Stimulated activated CD8-positive, alpha-beta memory T cell treated with anti-CD3 and anti-CD28 coated beads, Interleukin-4, amount 100 ng/mL, for 1 hour (primary cell): ENCODE data around the gene MLC1.
"Not testable (repeated sequence)": the region's sequence is repeated elsewhere in the genome, so short reads cannot be mapped to it uniquely, and the experiment has no call there.

Source experiments
- DNase-seq, 2 donors: peaks; one replicate each; pipeline ENCODE4 v3.0.0-alpha.2; 2020; ENCODE audit warnings: low read depth in 2 of 2, low spot score in 1 of 2

MLC1 gene

DNA sequence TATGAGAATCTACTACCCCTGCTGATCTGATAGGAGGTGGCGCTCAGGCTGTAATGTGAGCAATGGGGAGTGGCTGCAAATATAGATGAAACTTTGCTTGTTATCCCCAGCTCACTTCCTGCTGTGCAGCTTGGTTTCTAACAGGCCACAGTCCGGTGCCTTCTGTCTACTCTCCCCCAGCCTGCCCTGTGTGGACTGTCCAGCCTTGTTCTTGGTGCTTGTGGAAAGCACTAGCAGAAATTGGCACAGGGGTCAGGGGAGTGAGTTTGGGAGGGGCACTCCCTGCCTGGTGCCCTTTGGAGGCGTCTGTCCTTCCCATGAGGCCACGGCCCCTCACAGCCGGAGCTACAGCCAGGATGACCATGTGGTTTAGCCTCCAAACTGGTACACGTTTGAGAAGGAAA lies 18.9 kb upstream of the MLC1 start:
- DNase-seq: no peak

- no peak for DNase-seq
Observed at GRCh38 chr22:50102946-50103345, 17.7 kb upstream of the MLC1 start.

DNA sequence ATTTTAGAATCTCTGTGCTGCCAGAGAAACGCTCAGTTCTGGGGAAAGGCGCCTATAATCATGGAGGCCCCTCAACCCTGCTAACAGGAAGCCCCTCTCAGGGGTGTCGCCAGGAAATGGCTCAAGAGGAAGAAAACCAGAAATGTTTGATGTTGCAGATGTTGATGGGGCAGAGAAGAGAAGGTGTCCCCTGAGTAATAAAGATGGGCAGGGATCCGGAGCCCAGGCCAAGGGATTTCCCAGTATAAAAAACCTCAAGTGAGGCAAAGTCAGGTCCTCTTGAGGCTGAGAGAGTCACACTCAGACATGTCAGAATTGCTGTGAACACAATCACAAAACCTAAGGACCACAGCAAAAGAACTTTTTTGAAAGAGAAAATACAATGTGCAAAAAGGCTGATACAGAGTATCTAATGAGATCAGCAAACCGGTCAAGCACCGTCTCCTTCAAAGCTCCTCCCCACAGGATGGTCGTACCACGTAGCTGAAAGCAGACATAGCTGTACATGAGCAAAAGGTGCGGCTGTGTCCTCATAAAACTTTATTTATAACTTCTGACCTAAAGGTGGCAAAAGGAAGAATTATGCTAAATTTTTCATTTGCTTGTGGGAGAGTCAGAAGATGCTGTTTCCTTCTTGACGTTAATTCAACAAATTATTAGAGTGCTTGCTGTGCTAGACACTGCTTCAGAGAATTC lies 16.8 kb upstream of the MLC1 start:
- DNase-seq: no peak

DNA sequence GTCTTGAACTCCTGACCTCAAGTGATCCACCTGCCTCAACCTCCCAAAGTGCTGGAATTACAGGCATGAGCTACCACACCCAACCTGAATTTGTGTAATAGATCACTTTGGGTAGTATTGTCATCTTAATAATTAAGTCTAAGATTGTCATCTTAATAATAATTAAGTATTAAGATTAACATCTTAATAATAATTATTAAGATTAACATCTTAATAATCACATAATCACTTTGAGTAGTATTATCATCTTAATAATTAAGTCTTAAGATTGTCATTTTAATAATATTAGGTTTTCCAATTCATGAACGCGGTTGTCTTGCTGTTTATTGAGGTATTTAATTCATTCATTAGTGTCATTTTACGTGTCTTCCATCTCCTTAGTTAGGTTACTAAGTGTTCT lies 12.8 kb upstream of the MLC1 start:
- DNase-seq: no peak

DNA sequence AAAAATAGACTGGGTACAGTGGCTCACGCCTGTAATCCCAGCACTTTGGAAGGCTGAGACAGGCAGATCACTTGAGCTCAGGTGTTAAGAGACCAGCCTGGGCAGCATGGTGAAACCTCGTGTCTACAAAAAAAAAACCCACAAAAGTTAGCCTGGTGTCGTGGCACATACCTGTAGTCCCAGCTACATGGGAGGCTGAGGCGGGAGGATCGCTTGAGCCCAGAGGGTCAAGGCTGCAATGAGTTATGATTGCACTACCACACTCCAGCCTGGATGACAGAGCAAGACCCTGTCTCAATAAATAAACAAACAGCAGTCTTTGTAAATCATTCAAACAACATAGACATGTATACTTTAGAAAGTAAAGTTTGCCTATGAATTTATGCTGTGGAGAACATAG lies 7.1 kb upstream of the MLC1 start:
- no peak for DNase-seq

DNA sequence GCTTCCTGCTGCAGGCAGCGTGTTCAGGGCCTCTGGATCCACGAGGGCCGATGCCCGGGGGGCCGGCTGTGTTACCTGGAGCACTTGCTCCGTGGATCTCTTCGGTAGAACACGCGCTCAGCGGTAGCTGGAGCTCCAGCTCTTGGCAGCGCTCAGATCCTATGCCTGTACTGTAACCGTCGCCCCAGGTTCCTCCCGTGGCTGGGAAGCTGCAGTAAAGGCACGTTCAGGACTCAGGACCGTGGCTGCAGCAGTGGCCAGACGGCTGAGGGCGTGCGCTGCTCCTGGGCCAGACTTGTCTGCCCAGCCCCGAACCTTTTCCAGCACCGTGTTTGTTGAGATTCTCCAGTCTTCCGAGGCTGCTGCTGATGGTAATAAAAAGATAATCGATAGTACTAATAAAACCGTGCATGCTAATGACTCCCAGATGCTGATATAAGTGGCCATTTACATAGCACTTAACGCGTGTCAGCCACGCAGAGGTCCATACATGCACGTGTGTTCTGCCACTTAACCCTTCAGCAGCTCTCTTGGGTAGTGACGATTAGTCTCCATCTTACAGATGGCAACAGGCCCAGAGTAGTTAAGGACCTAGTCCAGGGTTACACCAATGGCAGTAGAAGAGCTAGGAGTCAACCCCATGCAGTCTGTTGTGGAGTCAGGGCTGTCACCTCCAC lies 6.0 kb upstream of the MLC1 start:
- no peak for DNase-seq

DNA sequence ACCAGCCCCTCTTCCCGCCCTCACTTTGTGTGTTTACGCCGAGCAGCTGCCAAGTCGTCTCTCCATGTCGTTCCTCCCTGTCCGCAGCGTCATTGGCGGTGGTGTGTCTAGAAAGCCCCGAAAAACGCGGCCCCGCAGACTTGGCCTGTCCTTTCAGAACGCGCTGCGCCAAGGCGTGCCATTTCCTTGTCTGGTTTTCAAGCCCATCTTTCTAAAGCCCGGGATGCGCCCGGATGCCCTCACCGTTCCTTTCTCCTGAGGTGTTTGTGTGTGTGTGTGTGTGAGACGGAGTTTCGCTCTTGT lies 5.1 kb upstream of the MLC1 start:
- DNase-seq: no peak

GRCh38 chr22:50089682-50090411 lies 4.6 kb upstream of the MLC1 start, which contains the start of gene MOV10L1:
TSS of gene MOV10L1 (plus strand) at chr22:50090006. CDS start at chr22:50090089, 83 bp downstream.
- no peak for DNase-seq

- no peak for DNase-seq
Observed at GRCh38 chr22:50089231-50089630, 4.0 kb upstream of the MLC1 start.

GRCh38 chr22:50088096-50088495 lies 2.9 kb upstream of the MLC1 start:
- DNase-seq: no peak

DNA sequence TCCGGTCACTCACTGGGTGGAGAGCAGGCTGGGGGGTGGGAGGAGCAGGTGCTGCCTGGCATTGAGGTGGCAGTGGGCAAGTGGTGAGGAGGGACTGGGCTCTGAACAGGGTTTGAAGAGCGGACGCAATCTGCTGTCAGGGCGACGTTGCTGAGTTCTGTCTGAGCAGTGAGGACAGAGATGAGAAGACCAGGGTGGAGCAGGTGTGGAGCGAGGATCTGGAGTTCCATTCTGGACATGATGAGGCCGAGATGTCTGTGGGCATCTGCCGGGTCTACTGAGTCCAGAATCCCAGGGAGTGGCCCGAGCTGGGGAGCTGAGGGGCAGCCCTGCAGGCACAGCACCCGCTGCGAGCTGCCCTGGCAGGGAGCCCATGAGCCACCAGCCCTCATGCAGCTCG lies 2.4 kb upstream of the MLC1 start:
- no peak for DNase-seq

- not testable (repeated sequence) for DNase-seq
Observed at GRCh38 chr22:50086975-50087374, 1.7 kb upstream of the MLC1 start.

- DNase-seq: no peak
Observed at GRCh38 chr22:50086526-50086925, 1.3 kb upstream of the MLC1 start.

GRCh38 chr22:50084614-50085021 lies 608 bp downstream of the MLC1 start:
- DNase-seq: no peak

GRCh38 chr22:50084080-50084477 lies 1.1 kb downstream of the MLC1 start:
- no peak for DNase-seq

GRCh38 chr22:50083462-50084079 lies 1.7 kb downstream of the MLC1 start:
- DNase-seq: no peak

DNA sequence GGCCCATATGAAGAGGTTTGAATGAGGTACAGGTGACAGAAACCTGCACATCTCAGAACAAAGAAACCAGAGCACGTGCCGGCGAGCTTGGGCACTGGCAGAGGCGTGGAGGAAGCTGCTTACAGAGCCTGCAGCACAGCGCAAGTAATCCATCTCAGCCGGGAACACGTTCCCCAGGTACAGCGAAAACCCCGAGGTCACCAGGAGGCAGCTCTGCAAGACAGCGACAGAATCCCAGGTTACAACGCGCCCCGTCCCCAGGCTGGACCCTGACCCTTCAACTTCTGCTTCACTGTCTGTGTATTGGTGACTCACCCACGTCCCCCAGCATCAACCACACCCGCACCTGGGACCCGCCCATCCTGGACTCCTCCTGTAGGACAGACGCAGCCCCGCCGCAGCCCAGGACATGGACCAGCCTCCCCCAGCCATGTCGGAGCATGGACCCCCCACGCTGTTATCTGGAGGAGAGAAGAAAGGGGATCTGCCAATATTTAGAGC lies 2.2 kb downstream of the MLC1 start:
- DNase-seq: no peak

DNA sequence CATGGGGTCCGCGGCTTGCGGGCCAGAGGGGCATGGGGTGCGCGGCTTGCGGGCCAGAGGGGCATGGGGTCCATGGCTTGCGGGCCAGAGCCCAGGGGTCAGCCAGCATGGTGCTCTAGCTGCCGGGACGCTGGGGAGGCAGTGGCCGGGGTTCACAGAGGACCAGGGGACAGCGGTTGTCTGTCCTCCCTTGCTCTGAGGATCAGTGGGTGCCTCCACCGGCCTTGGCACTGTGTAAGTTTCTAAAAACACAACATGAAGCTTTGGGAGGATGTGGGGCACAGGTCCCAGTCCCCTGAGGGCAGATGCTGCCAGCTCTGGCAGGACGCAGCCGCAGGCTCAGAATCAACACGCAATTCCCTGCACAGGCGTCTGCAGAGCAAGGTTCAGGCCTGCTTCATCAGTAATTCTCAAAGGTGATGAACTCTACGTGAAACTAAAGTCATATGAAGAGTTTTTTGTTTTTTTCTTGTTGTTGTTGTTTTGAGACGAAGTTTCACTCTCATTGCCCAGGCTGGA lies 3.0 kb downstream of the MLC1 start:
- DNase-seq: no peak

GRCh38 chr22:50081426-50082196 lies 3.6 kb downstream of the MLC1 start:
- no peak for DNase-seq

DNA sequence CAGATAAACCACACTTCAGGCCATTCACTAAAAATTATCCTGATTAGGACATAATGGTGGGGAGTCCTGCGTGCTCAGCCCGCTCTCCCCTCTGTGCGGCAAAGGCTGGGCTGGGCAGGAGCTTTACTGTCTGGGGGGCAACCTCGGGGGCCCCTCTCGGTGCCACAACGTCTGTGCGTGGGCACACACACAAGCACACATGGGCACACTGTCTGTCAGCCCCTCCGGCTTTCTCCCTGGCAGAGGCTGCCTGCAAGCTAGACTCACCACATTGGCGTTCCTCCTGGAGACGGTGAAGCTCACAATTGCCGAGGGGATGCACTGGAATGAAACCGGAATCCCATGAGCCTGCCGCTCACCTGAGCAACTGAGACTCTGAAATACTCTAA lies 5.2 kb downstream of the MLC1 start:
- no peak for DNase-seq

DNA sequence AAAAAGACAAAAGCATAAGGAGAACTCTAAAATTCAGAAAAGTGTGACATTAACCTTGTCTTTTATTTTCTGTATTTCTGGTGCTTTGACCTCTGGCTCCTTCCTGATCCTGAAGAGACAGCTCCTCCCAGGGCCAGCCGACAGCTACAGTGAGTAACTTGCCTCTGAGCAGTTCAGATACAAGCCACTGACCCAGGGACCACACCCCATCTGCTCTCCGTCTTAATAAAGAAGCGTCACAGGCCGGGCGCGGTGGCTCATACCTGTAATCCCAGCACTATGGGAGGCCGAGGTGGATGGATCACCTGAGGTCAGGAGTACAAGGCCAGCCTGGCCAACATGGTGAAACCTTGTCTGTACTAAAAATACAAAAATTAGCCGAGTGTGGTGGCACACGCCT lies 6.5 kb downstream of the MLC1 start:
- DNase-seq: no peak
